ENCODE data around the gene CYP27C1.

The CYP27C1 gene

DNA sequence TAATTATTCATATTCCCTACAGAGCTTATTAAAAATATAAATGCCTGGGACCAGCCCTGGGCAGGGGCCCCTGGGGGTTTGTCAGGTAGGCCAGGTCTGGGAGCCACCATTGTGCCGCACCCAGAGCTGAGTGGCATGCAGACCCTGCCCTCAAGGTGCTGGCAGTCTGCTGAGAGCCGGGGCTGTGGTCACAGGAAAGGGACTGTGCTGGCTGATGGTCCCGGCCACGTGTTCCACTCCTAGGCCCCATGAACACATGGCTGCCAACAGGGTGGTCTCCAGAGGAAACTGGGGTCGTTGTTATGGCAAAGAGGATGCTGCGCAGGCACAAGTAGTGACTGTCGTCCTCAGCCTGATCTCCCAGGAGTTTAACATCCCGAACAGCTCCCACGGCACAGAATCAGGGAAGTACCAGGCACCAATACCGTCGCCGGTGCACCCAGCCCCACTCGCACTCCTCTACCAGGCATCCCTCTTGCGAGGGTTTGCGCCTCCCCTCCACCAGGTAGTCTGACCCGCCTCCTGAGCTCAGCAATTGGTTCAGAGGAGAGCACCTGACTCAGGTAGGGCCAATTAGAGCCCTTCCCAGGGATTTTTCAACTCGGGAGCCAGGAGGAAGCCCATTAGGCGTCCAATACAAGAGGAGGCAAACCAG is 73.9 kb downstream of the CYP27C1 start:
- no peak for DNase-seq

DNA sequence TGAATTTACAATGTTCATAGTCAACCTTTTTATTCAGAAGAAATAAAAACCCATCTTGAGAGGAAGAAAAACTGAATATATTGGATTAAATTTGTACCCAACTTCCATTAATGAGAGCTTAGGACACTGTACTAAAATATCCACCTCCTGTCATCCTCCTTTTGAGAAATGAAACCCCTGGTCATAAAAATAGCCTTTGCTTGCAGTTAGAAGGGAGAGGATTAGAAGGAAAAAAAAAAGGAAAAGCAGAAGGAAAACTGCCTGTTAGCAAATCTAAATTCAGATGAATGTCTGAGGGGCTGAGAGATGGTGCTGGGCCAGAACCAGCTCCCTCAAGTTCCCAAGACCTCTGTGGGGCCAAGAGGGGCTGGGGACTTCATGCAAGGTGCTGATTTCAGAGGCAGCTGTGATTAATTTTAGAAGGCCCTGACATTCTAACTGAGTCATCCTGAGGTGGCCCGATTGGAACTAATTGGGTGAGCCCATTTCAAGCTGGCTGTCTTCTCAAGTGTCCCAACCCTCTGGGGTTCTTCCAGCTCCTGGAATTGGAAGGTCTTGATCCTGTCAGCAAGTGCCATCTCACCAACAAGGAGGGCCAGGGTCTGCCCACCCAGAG is 74.7 kb downstream of the CYP27C1 start:
- no peak for DNase-seq

DNA sequence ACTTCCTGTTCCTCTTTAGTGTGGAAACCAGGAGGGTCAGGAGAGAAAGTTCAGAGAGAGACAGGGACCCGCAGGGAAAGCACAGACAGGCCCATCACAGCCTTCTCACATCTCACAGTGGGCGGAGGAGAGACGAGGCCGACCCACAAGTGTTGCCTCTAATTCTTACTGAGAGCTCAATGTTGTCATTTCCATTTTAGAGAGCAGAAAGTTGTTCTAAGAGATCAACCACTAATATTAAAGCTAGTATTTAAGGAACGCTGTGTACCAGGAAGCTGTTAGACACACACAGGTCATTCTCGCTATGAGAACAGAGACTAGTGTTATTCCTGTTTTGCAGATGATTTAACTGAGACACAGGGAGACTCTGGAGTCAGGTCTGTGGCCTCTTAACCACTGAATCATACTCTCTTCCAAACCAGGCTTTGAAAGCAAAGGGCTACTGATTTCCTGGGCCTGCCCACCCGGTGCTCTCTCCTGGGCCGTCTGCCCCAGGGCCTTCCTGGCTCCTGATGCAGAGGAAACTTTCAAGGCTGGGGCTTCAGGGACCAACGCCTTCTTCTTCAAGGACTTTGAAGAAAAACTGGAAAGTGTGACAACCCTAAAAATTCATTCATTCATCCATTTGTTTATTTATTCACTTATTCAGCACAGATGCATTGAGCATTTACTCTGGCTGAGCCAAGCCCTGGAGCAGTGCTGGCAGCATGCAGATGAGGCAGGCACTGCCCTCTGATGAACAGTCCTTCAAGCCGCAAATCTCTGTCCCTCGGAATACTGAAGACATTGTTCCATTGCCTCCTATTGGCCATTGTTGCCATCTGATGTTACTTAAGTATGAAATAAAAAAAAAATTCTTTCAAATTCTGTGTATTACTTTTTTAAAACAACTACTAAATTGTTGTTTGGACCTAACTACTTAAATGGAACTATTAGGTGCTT is 76.0 kb downstream of the CYP27C1 start:
- DNase-seq: no peak

DNA sequence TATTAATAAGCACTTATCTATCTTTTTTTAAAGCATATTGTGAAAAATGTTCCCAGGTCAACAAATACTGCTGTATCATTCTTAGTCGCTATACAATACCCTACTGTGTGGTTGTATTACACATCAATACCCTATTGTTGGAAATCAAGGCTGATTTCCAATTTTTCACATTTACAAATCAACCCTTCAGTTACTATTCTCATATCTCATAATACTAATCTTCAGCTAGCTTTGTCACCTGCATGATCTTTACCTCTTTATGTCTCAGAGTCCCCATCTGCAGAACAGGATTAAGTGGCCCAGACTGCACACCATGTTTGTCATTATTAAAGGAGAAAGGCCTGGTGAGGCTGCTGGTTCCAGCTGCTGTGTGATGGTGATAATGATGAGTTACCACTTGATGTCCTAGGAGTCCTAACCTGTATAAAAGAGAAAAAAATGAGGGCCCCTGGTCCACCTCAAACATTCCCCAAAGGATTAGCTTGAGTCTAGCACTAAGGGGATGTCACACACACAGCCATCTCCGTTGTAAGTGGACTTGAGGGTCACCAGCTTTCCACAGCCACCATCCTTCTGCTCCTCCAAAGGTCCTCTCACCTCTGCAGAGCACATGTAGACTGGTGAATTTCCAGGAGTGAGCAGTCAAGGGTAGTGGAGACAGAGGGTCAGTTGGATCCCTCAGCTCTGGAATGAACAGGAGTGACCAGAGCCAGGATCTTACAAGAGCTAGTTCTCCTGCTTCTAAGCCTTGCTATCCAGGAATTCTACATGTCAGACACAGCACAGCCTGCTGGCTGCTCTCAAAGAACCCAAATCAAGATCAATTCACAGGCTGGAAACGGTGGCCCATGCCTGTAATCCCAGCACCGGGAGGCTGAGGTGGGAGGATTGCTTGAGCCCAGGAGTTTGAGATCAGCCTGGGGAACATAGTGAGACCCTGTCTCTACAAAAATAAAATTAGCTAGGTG is 77.2 kb downstream of the CYP27C1 start:
- DNase-seq: no peak

DNA sequence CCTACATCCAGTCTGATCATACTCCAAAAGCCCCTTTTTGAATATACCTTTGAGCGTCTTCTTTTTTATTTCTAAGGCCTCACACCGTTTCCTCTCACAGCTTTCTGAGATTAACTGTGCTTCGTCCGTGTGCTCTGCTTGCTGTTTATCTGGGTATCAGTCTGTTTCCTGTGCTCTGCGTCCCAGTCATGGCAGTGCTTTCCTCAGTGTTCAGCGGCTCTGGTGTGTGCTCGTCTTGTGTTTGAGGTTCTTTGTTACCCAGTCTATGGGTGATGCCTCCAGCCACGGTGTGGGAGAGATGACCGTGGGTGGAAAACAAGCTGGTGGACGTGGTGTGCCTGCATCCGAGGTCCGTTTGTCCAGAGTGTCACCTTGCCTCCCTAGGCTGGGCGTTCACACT is 79.6 kb downstream of the CYP27C1 start:
- DNase-seq: no peak

DNA sequence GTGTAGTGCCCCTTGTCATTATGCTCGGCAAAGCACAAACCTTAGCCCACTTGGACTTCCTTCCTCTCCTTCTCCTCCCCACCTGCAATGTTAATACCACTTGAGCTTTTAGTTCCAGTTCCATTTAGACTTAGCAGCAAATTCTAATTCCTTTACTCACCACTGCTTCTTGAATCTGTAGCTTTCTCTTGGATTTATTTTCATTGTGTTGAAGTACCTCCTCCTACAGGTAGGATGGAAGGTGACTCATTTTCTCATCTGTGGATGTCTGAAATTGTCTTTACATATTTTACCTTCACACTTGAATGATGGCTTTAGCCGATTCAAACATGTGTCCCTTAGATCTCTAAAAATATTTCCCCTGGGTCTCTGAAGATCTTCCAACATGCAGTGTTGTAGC is 80.3 kb downstream of the CYP27C1 start:
- DNase-seq: no peak

DNA sequence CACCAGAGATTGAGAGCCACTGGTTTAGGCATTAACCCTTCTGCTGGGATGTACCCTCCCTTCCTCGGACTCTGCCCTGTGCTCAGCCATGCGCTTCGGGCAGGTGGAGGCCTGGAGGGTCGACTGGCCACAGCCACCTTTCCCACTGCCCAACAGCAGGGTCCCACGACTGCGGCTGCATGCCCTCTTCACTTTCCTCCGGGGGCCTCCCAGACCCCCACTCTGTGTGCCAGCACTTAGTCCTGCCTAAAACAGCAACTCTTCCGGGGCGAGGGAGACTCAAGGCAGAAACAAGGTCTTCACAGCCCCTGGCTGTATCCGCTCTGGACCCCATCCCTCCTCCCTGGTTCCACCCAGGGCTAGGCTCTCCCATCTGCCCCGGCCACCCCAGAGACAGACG is 81.8 kb downstream of the CYP27C1 start:
- DNase-seq: no peak

DNA sequence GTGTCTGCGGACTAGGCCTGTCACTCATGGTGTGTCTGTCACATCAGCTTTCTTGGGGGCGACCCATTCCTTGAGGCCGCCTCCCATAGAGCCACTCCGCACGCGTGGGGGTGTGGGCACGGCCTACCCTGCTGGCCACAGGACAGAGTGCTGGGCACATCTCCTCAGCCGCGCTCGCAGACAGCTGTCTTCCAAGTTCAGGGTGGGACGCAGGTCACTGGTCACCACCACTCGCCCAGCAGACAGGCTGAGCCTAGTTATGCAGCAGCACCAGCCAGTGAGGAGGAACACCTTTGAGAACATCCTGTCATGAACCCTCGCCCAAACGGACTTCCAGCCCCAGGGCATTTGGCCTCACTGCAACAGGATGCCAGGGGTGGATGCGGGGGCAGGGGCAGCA is 82.4 kb downstream of the CYP27C1 start:
- DNase-seq: no peak

DNA sequence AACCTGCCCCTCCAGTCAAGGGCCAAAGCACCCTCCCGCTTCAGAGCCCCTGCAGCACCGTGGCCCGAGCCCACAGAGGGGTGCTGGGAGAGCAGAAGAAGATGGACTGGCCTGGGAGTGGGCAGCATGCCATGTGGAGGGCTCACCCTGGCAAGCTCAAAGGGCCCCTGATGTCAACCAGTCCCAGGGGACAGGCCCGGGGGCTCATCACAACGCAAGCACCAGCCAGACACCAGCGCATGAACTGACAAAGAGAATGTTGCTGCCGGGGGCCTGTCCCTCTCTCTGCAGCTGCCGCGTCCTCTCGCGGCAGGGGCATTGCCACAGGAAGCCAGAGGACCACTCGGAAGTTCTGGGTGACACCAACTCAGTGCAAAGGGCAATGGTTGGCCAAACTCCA is 82.9 kb downstream of the CYP27C1 start:
- no peak for DNase-seq

DNA sequence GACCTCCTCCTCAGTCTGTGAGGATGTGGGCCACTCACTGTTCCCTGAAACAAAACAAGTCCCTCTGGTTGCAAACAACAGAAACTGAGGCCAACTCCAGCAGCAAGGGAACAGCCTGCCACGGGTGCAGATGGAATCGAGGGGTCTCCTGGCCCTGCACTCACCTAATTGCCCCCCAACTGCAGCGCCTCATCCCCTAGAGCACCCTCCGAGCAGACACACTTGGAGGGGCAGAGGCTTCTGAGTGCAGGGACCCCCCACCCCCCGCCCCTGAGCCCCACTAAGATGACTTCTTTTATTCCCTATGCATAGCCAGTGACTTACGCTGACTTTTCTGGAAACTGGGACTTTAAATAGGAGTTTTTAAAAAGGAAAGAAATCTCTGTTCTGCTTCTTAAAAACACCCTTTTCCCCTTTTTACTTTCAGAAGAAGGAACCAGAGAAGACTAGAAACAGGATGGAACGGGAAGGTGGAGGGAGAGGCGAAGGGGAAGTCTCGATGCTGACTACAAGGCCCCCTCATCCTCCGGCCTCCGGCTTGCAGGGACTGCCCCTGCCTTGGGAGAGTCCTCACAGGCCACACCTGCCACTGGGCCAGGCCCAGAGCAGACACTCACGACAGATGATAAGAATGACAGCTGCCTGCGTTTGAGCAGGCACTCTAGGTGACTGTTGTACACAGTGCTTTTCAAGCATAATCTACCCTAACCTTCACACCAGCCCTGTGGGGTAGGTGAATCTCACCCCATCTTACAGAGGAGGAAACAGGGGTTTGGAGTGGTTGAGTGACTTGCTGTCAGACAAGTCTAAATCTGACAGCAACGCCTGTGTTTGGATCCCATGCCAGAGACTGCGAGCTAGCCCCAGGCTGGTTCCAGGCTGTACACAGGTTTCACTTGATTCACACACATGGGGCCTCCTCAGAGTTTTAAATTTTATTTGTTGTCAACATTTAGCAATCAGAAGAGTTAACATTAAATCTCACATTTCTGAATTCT is 85.0 kb downstream of the CYP27C1 start:
- DNase-seq: no peak

DNA sequence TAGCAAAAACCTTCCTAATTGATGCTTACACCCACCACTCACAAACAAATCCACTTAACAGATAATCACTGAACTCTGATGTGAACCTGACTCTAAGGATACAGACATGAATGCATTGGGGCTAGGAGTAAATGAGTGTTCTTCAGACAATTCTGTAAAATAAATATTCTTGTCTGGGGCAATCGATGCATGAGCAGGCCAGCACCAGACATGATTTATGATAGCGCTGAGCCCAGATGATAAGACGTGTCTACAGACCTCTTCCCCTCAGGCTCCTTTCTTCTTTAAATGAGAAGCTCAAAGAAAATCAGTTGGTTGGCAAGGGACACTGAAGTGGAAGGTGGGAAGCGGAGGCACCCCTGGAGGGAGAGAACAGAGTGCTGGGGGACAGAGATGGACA is 85.9 kb downstream of the CYP27C1 start:
- no peak for DNase-seq
